Stomach (tissue), 4 donors: ENCODE data around the gene IGLL1.
"Not testable (repeated sequence)": the region's sequence is repeated elsewhere in the genome, so short reads cannot be mapped to it uniquely, and the experiment has no call there.

Experiments used
- CTCF ChIP-seq, 7 experiments: fragments of 450-650 bp in 4 of 7; fragments of 200-600 bp in 3 of 7; sonication (generic) in 3 of 7; IDR thresholded peaks; one replicate each; pipeline ENCODE4 v1.5.1; 2016 to 2019; ENCODE audit warnings: antibody characterized with exemption in 7 of 7, control low read depth in 2 of 7, mild to moderate bottlenecking in 1 of 7
- EP300 ChIP-seq: sonication (generic); formaldehyde crosslinking; IDR thresholded peaks from one replicate; pipeline ENCODE4 v1.6.1; 2017; ENCODE audit warnings: antibody characterized with exemption
- POLR2A ChIP-seq, 4 donors: fragments of 450-650 bp; IDR thresholded peaks; one replicate each; pipeline ENCODE4 v1.6.1; 2016; ENCODE audit warnings: antibody characterized with exemption in 4 of 4, control low read depth in 2 of 4, mild to moderate bottlenecking in 1 of 4, moderate library complexity in 1 of 4
- POLR2AphosphoS5 ChIP-seq, 3 donors: sonication (generic); formaldehyde crosslinking; IDR thresholded peaks; one replicate each; pipeline ENCODE4 v1.6.1; 2016; ENCODE audit warnings: antibody characterized with exemption in 3 of 3

- not testable (repeated sequence) for TF ChIP-seq EP300; CTCF (IDR thresholded peaks at IDR 0.05); POLR2A (IDR thresholded peaks at IDR 0.05); POLR2AphosphoS5 (IDR thresholded peaks at IDR 0.05)
Measured at GRCh38 chr22:23561025-23561510, 19.0 kb downstream of the IGLL1 start.
